NOMO-1 treated with dmso at 0.1 percent for 144 hours (cell line): ENCODE measurements around the gene TBCB.
"Not testable (repeated sequence)": the region's sequence is repeated elsewhere in the genome, so short reads cannot be mapped to it uniquely, and the experiment has no call there.

Experiments used
- DNase-seq: peaks from one replicate; lab custom pipeline; 2025; ENCODE audit not compliant: unreplicated experiment; lab: John Stamatoyannopoulos, UW

The TBCB gene

DNA sequence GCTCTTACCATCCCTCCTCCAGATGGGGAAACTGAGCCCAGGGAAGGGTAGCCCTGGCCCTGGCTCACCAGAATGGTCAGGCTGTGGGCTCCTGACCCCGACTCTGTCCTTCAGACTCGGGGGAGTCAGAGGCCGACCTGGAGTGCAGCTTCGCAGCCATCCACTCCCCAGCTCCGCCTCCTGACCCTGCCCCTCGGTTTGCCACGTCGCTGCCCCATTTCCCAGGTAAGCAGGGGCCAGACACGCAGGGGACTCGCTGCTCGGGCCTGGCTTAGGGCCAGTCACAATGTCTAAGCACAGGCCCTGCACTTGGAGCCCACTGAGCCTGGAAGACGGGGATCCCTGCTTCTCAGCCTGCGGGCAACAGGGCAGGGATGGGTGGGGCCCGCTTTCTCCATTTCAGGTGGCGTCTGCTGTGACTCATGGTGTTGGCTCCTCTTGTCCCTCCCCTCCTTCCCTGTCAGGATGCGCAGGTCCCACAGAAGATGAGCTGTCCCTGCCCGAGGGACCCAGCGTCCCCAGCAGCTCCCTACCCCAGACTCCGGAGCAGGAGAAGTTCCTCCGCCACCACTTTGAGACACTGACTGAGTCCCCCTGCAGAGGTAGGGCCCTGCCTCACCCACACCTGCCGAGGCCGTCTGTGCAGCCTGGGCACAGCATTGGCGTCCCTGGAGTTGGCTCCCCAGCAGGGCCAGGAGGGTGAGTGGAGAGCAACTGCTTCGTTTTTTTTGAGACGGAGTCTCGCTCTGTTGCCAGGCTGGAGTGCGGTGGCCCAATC is 13.5 kb upstream of the TBCB start:
- DNase-seq, result no peak

DNA sequence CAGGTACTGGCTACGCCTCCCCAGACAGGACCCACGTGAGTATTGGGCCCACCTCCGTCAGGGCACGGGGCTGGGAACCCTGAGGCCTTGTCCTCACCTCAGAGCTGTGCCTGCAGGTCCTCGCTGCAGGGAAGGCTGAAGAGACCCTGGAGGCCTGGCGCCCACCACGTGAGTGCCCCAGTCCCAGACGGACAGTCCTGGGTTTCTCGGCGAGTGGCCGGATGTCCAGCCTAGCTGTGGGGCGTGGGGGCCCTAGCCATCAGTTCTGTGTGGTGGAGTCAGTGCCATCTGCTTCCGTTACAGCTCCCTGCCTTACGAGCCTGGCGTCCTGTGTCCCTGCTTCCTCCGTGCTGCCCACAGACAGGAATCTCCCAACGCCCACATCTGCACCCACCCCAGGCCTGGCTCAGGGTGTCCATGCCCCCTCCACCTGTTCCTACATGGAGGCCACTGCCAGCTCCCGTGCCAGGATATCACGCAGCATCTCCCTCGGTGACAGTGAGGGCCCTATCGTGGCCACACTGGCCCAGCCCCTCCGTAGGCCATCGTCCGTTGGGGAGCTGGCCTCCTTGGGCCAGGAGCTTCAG is 12.1 kb upstream of the TBCB start:
- no peak for DNase-seq

DNA sequence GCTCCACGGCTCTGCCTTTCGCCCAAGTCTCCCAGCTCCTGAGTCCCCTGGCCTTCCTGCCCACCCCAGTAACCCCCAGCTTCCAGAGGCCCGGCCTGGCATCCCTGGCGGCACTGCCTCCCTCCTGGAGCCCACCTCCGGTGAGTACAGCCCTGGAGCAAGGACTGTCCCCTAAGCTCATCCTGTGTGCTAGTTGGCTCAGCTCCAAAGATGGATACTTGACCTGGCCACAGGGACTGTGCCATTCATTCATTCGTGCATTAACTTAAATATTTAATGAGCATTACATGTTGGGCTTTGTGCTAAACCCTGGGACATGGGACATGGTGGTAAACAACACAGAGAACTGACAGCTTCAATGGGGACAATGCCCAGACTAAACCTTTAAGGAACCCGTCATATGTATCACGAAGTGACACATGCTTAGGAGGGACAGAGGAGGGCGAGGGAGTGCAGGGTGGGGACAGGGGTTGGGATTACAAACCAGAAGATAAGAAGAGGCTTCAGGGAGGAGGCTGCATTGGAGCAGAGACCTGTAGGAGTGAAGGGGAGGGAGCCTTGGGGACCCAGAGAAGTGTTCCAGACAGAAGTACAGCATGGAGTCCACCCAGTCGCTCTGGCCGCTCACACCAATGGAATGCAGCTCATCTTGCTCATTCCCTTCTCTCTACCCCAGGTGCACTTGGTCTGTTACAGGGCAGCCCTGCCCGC is 11.3 kb upstream of the TBCB start:
- no peak for DNase-seq

DNA sequence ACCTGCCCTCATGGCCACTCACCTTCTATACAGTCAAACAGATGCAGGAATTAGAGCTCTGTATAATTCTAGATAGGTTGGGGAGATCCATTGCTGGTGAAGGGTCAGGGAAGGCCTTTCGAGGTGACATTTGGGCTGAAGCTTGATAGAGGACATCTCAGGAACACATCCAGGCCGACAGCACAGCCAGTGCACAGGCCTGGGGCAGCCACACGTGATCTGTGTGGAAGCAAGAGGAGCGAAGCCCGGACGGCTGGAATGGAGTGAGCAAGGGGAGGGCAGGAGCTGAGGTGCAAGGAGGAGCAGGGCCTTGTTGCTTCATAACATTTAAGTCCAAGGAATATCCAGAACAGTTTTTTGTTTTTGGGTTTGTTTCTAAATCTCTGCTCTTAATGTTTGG is 8.8 kb upstream of the TBCB start:
- no peak for DNase-seq

GRCh38 chr19:36106991-36107390 is 8.3 kb upstream of the TBCB start:
- DNase-seq, result no peak

DNA sequence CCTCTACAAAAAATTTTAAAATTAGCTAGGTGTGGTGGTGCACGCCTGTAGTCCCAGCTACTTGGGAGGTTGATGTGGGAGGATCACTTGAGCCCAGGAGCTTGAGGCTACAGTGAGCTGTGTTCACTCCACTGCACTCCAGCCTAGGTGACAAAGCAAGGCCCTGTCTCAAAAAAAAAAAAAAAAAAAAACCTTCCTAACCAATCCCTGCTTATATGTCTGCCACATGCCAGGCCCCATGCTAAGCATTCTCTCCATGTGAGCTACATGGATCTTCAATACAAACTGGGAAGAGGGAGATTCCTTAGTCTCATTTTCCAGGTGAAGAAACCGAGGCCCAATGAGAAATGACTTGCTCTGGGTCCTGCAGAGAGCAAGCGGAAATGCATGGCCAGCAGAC is 6.6 kb upstream of the TBCB start:
- no peak for DNase-seq

- no peak for DNase-seq
Observed at GRCh38 chr19:36110487-36111199, 4.6 kb upstream of the TBCB start, which contains the start of gene OVOL3. OVOL3 (plus strand) TSS chr19:36111143; CDS start chr19:36111203, 60 bp downstream.

DNA sequence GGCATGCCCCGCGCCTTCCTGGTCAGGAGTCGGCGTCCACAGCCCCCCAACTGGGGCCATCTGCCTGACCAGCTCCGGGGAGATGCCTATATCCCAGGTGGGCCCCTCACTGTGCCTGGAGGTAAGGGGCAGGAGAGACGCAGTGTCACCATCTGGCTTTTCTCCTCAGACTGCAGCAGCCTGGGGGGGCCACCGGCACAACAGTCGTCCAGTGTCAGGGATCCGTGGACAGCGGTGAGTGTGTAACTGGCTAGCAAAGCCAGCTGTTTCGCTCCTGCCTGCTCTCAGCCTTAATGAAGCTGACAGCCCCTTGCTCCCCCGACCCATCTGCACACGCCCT is 4.1 kb upstream of the TBCB start:
- no peak for DNase-seq

GRCh38 chr19:36112678-36113077 is 2.6 kb upstream of the TBCB start:
- DNase-seq, result no peak

GRCh38 chr19:36113425-36113824 is 1.8 kb upstream of the TBCB start:
- no peak for DNase-seq

- DNase-seq, result no peak
Observed at GRCh38 chr19:36113894-36114720, 1.2 kb upstream of the TBCB start.

DNA sequence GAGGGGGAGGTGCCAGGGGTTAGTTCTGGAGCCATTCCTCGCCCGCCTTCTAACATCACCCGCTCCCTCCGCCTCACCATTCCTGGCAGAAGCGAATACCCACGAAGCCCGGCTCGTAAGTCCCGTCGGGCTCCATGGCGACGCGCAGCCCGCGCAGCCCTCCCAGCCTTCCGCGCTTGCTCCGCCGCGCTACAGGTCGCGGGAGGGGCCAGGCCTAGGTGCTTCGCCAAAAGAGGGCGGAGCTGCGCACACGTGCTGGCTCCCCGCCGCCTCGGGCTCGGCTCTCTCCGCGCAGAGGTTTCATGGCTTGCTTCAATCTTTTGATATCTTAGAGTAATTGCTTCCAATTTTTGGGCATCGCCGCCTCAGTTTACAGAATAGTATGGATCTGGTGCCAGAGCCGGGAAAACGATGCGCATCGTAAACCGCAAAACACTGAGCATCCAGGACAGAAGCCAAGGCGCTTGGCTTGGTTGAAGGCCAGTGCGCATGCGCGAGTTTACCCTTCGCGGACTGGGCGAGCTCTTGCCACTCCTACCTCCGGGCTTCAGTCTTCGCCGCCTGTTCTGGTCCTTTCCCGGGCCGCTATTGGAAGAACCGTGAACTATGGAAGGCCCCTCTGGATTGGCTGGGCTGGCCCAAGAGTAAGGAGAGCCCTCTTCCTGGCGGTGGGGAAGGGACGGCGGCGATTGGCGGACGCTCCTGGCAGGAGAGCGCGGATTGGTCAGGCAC is 381 bp upstream of the TBCB start, which contains the start of gene POLR2I:
POLR2I (minus strand) TSS at position 155 of the 732 bp plus-strand sequence; CDS start at position 136, 19 bp downstream.
- peak; percentile 100 for DNase-seq

DNA sequence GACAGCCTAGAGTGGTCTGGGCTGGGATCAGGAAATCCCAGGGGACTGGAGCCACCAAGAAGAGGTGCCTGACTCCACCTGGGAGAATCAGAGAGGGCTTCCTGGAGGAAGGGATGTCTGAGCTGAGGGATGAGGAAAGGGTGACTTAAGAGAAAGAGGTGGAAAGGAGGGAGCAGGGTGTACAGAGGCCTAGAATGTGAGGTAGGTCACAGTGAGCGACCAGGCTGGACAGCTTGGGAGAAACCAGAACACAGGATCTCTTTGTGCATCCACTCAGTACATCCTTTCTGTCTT is 1.0 kb downstream of the TBCB start:
- DNase-seq, result no peak

DNA sequence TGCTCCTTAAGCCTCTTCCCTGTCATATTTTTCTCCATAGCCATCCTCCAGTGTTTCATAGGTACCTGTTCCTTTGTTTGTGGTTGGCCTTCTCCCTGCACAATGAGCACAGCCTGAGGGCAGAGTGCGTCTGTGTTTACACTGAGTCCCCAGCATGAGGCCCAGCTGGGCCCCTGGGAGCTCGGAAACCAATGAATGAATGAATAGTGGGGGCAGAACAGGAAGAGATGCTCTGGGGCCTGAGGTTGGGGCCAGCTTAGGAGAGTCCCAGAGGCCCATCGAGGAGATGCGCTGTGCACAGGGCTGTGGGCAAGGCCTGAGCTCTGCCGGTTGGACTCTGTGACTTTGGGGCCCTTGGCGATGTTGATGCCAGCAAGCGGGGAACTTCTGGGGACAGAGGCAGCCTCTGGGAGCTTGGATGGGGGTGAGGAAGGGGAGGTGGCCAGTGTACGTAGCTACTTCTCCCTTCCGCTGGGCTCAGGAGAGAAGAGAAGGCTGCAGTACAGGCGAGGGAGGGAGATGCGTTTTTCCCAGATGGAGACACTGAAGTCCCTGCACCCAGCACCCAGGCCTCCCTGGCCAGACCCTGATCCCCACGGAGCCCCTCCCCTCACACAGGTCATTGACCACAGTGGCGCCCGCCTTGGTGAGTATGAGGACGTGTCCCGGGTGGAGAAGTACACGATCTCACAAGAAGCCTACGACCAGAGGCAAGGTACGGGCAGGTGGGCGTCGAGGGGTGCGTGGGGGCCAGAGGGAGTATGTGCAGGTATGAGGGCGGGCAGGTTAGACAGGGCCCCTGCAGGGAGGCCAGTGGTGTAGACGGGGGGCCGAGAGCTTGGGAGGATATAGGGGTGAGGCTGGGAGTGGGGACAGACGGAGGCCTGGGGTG is 5.1 kb downstream of the TBCB start:
- DNase-seq, result no peak

GRCh38 chr19:36120984-36121358 is 5.7 kb downstream of the TBCB start:
- DNase-seq, result no peak

DNA sequence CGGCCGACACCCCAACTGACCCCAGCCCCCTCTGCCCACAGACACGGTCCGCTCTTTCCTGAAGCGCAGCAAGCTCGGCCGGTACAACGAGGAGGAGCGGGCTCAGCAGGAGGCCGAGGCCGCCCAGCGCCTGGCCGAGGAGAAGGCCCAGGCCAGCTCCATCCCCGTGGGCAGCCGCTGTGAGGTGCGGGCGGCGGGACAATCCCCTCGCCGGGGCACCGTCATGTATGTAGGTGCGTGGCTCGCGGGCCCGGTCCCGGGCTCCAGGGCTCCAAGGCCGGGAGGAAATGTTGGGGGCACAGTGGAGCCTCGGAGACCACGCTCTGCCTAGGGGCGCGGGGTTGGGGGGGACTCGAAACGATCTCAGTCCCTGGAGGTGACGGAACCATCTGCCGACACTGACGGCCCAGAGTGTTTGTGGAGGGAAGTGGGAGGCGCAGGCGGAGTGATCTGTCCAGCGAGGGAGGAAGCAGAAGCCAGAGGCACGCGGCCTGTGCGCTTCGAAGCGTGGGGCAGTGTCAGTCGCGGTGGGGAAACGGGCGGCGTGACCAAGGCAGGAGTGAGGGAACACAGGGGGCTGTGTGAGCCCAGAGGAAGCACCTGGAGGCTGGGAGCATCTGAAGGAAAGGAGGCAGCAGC is 6.3 kb downstream of the TBCB start:
- no peak for DNase-seq

GRCh38 chr19:36125557-36125956 is 10.3 kb downstream of the TBCB start:
- no peak for DNase-seq

- peak; percentile 60 for DNase-seq
Observed at GRCh38 chr19:36128392-36128736, 13.1 kb downstream of the TBCB start.

DNA sequence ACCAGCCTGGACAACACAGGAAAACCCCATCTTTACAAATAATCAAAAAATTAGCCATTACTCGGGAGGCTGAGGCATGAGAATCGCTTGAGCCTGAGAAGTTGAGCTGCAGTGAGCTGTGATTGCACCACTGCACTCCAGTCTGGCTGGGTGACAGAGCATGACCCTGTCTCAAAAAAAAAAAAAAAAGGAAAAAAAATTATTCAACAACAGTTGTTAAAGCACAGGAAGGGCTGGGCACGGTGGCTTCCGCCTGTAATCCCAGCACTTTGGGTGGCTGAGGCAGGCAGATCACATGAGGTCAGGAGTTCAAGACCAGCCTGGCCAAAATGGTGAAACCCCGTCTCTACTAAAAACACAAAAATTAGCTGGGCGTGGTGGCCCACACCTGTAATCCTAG is 16.0 kb downstream of the TBCB start:
- not testable (repeated sequence) for DNase-seq
